Stomach (tissue), 9 donors: ENCODE data around the gene GPATCH2. TPM values are rescaled to one million over a fixed set of nuclear protein-coding genes. Genes with fewer than 3 reads are reported as not detected.

Experiments
- DNase-seq, 2 donors: peaks; one replicate each; pipeline versions ENCODE4 v3.0.0 to v3.0.0-alpha.2; 2013 to 2019
- H3K27ac ChIP-seq, 5 donors: fragments of 200-600 bp in 4 of 5; sonication (generic) in 4 of 5; one replicate each; pipeline ENCODE4 v1.5.1; 2013 to 2019; ENCODE audit warnings: mild to moderate bottlenecking in 1 of 5, moderate library complexity in 1 of 5
- H3K27me3 ChIP-seq, 3 donors: fragments of 200-600 bp; sonication (generic); one replicate each; pipeline ENCODE4 v1.5.1; 2017 to 2019; ENCODE audit warnings: mixed run types in 1 of 3
- H3K36me3 ChIP-seq, 4 donors: fragments of 200-600 bp; sonication (generic); 1 replicate in 3 of 4; 2 replicates in 1 of 4; pipeline ENCODE4 v1.5.1; 2016 to 2019
- H3K4me1 ChIP-seq, 4 donors: fragments of 200-600 bp; sonication (generic); one replicate each; pipeline ENCODE4 v1.5.1; 2016 to 2019
- H3K4me3 ChIP-seq, 4 donors: fragments of 200-600 bp; sonication (generic) in 3 of 4; one replicate each; pipeline ENCODE4 v1.5.1; 2016 to 2019; ENCODE audit warnings: mild to moderate bottlenecking in 1 of 4
- H3K9me3 ChIP-seq, 4 donors: fragments of 200-600 bp; sonication (generic); one replicate each; pipeline ENCODE4 v1.5.1; 2016 to 2019
- EP300 ChIP-seq: sonication (generic); formaldehyde crosslinking; IDR thresholded peaks from one replicate; pipeline ENCODE4 v1.6.1; 2017; ENCODE audit warnings: antibody characterized with exemption
- POLR2A ChIP-seq, 4 donors: fragments of 450-650 bp; IDR thresholded peaks; one replicate each; pipeline ENCODE4 v1.6.1; 2016; ENCODE audit warnings: antibody characterized with exemption in 4 of 4, control low read depth in 2 of 4, mild to moderate bottlenecking in 1 of 4, moderate library complexity in 1 of 4
- POLR2AphosphoS5 ChIP-seq, 3 donors: sonication (generic); formaldehyde crosslinking; IDR thresholded peaks; one replicate each; pipeline ENCODE4 v1.6.1; 2016; ENCODE audit warnings: antibody characterized with exemption in 3 of 3
- WGBS, 5 donors: extraction: QIAGEN DNeasy Blood & Tissue Kit in 3 of 5; methylation state at CpG; one replicate each; pipeline versions ENCODE4 v1.1.5 to v1.1.7; 2013 to 2018; 5-methylcytosine and 5-hydroxymethylcytosine counted together
- intact Hi-C: fragments of 100-400 bp; cut with DNase I; formaldehyde crosslinking; loops from one replicate; pipeline ENCODE4 v1.15.1; 2023; ENCODE audit warnings: low total_unique reads
- polyA plus RNA-seq, 3 donors: library from polyadenylated mRNA; stranded (reverse); fragments of 200-250 nt; gene quantifications; one replicate each; pipeline ENCODE4 v1.2.3, GENCODE V29; 2013
- total RNA-seq, 5 donors: library from RNA; depleted of rRNA; stranded (reverse); fragments of >200 nt; gene quantifications; one replicate each; pipeline versions ENCODE4 v1.1.0 to v1.2.3, GENCODE V29; 2014 to 2016
- TF ChIP-seq, protein P1 (sequence below), 7 experiments: fragments of 450-650 bp in 4 of 7; fragments of 200-600 bp in 3 of 7; sonication (generic) in 3 of 7; IDR thresholded peaks; one replicate each; pipeline ENCODE4 v1.5.1; 2016 to 2019; ENCODE audit warnings: antibody characterized with exemption in 7 of 7, control low read depth in 2 of 7, mild to moderate bottlenecking in 1 of 7
- donor health status: healthy with polysubstance abuse.
- donor health status: Bipolar disorder and iron deficiency.
- donor health status: healthy.

Gene GPATCH2
- total and polyA plus RNA-seq, 8 donors, result 2.4 to 42.8 (median 13.4) TPM

DNA sequence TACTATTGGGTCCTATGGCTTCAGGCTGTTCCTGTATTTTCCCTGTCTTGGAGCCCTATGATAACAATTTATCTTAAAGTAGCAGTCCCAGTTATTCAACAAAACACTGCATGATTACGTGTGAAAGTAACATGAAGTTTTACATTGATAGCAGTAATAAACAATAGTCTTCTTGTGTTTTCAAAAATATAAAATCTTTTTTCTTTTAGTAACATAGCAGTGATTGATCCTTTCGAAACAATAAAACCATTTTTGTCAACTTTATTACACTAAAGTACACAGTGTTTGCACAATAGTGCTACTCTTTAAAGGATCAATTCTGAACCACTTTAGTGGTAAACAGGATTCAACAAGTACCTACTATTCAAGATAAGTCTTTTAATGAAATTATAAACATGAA is 90.6 kb downstream of the GPATCH2 start:
- Histone ChIP-seq H3K4me1 (no peaks in the 10 kb centered on the region), H3K36me3 (no peaks in the 10 kb centered on the region), H3K4me3 (no peak overlapping the region), H3K9me3 (no peaks in the 10 kb centered on the region), H3K27me3 (no peaks in the 10 kb centered on the region), H3K27ac (no peak overlapping the region)
- 53 to 70% (median 55%) methylated on average over 2 of the region's 2 CpGs for whole genome bisulfite sequencing, 5 donors
- intact Hi-C loops, result no loop called here
- TF ChIP-seq EP300, result no peak
- TF ChIP-seq, protein P1, sequence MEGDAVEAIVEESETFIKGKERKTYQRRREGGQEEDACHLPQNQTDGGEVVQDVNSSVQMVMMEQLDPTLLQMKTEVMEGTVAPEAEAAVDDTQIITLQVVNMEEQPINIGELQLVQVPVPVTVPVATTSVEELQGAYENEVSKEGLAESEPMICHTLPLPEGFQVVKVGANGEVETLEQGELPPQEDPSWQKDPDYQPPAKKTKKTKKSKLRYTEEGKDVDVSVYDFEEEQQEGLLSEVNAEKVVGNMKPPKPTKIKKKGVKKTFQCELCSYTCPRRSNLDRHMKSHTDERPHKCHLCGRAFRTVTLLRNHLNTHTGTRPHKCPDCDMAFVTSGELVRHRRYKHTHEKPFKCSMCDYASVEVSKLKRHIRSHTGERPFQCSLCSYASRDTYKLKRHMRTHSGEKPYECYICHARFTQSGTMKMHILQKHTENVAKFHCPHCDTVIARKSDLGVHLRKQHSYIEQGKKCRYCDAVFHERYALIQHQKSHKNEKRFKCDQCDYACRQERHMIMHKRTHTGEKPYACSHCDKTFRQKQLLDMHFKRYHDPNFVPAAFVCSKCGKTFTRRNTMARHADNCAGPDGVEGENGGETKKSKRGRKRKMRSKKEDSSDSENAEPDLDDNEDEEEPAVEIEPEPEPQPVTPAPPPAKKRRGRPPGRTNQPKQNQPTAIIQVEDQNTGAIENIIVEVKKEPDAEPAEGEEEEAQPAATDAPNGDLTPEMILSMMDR (IDR thresholded peaks at IDR 0.05), result no peak
- no peak for TF ChIP-seq POLR2A (IDR thresholded peaks at IDR 0.05)
- no peak for TF ChIP-seq POLR2AphosphoS5 (IDR thresholded peaks at IDR 0.05)
- peak in 1 of 2 donors; percentile 3 for DNase-seq

DNA sequence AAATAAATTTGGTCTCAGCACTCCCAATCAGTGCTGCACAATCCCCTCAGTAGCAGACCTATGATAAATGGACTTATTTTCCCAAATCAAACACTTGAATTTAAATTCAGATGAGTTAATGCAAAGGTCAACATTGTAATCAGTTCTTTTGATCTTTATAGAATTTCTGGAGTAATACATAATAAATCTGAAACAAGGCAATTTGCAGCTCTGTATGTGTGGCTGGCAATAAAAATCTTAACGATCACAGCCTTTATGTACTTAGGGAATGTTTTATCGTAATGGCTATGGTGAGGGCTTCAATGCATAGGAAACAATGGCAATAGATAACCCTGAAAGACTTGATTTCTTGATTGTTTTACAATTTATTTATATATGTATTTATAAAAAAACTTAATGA is 91.4 kb downstream of the GPATCH2 start:
- no peak overlapping the region for H3K27ac ChIP-seq
- TF ChIP-seq POLR2AphosphoS5 (IDR thresholded peaks at IDR 0.05) (no peak), EP300 (no peak), POLR2A (IDR thresholded peaks at IDR 0.05) (no peak)
- TF ChIP-seq, protein P1 (IDR thresholded peaks at IDR 0.05), result no peak
- WGBS, 5 donors, result 36 to 75% (median 48%) methylated on average over 2 of the region's 2 CpGs
- H3K36me3 ChIP-seq, result no peaks in the 10 kb centered on the region
- no peaks in the 10 kb centered on the region for H3K4me1 ChIP-seq
- no peaks in the 10 kb centered on the region for H3K27me3 ChIP-seq
- H3K4me3 ChIP-seq, result no peak overlapping the region
- no peaks in the 10 kb centered on the region for H3K9me3 ChIP-seq
- intact Hi-C loops, result no loop called here
- no peak for DNase-seq

DNA sequence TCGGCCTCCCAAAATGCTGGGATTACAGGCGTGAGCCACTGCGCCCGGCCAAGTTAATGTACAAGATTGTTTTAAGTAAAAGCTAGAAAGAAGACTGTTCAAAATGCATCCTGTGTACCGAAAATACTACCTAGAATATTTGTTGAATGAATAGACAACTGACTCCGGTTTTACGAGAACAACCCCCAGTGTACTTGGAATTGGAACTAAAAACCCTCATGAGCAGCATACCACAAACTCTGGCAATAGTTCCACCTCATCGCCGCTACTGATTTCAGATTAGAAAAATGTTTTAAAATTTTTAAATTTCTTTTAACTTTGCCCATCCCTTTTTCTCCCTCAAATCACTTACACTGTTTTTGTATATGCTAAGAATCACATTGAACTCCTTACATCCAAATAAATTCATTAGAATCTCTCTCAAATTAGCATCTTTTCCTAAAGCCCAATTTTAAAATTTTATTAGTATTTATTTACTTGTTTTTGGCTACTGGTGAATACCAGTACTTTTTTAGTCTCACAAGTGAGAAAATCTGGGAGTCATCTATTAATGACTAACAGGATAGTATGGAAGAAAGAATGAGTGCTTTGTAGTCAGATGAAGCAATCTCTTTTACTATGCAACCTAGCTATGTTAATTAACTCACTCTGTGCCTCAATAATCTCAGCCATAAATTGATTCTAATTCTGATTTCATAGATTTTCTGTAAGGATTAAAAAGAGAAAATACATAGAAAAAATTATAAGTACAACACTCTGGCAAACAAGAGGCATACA is 95.1 kb downstream of the GPATCH2 start:
- Histone ChIP-seq H3K36me3 (no peaks in the 10 kb centered on the region), H3K9me3 (no peaks in the 10 kb centered on the region), H3K4me1 (no peaks in the 10 kb centered on the region), H3K4me3 (no peak overlapping the region), H3K27me3 (no peaks in the 10 kb centered on the region), H3K27ac (no peak overlapping the region)
- intact Hi-C loops, result no loop called here
- WGBS, 5 donors, result 96 to 98% (median 97%) methylated on average over 9 of the region's 9 CpGs
- TF ChIP-seq, protein P1 (IDR thresholded peaks at IDR 0.05), result no peak
- no peak for TF ChIP-seq POLR2AphosphoS5 (IDR thresholded peaks at IDR 0.05)
- no peak for TF ChIP-seq EP300
- no peak for TF ChIP-seq POLR2A (IDR thresholded peaks at IDR 0.05)
- DNase-seq, result no peak

DNA sequence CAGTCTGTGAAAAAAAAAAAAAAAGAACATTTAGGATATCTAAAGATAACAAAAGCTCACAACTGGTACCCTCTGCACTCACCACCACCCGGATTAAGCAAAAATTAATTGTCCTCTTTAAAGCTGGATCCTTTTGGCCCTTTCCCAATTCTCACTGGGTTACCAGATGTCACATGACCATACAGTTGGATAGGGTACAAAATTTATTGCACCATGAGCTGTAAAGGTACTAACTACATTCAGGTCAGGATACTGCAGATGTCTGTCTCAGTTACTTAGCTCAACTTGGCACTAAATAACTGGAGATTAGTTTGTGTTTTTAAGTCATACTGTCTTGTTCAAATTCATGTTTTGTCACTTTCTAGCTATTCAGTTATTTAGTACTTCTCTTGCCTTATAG is 96.3 kb downstream of the GPATCH2 start:
- no peaks in the 10 kb centered on the region for H3K27me3 ChIP-seq
- WGBS, 5 donors, result 48 to 100% (median 82%) methylated on average over 1 of the region's 1 CpG
- TF ChIP-seq POLR2A (IDR thresholded peaks at IDR 0.05) (no peak), EP300 (no peak), POLR2AphosphoS5 (IDR thresholded peaks at IDR 0.05) (no peak)
- TF ChIP-seq, protein P1 (IDR thresholded peaks at IDR 0.05), result no peak
- DNase-seq, result no peak
- H3K27ac ChIP-seq, result no peak overlapping the region
- intact Hi-C loops, result no loop called here
- no peaks in the 10 kb centered on the region for H3K4me1 ChIP-seq
- no peaks in the 10 kb centered on the region for H3K9me3 ChIP-seq
- no peaks in the 10 kb centered on the region for H3K36me3 ChIP-seq
- no peak overlapping the region for H3K4me3 ChIP-seq
